GM12878 (cell line): ENCODE data around the gene DYNC1I1. TPM values are rescaled to one million over a fixed set of nuclear protein-coding genes. Genes with fewer than 3 reads are reported as not detected.

Experiments
- ATAC-seq: fragments of 200-7000 bp; cut with Tn5 transposase; 3 replicates; pipeline ENCODE4 v1.9.1; 2020; ENCODE audit warnings: mild to moderate bottlenecking, moderate library complexity
- BruUV-seq: library from RNA; stranded (reverse); fragments of 400-500 nt; replicated peaks from 2 replicates; lab custom pipeline; 2021; lab: Mats Ljungman, UMichigan
- CTCF ChIA-PET: fragments of 300-600 bp; sonication (Branson Sonifier 250); formaldehyde crosslinking; extraction: SDS; loops from one replicate; lab custom pipeline; 2021; ENCODE audit warnings: inconsistent platforms; lab: Yijun Ruan, JAX
- POLR2A ChIA-PET: fragments of 350-600 bp; formaldehyde crosslinking; extraction: SDS; loops from one replicate; lab custom pipeline; 2021; ENCODE audit warnings: inconsistent platforms; lab: Charles Lee
- RAD21 ChIA-PET: fragments of 300-600 bp; sonication (Branson Sonifier 250); formaldehyde crosslinking; loops from one replicate; lab custom pipeline; 2023; ENCODE audit warnings: antibody characterized with exemption; ENCODE audit not compliant: unreplicated experiment; lab: Charles Lee
- SMC1A ChIA-PET: fragments of 300-600 bp; sonication (Branson Sonifier 250); formaldehyde crosslinking; loops from one replicate; lab custom pipeline; 2023; ENCODE audit not compliant: unreplicated experiment, uncharacterized antibody; lab: Charles Lee
- DNase-seq: peaks from one replicate; pipeline ENCODE4 v3.0.0-alpha.2; 2011; ENCODE audit warnings: low read depth, low spot score
- FAIRE-seq: peaks from 3 replicates; lab custom pipeline; 2011; peaks lifted over from hg19 to GRCh38; lab: Jason Lieb, UNC
- H2AFZ ChIP-seq: 2 replicates; pipeline ENCODE4 v1.6.0; 2011; ENCODE audit warnings: low read depth, low read length, control low read depth; ENCODE audit not compliant: control insufficient read depth
- H3K27ac ChIP-seq: 2 replicates; pipeline ENCODE4 v1.5.1; 2011; ENCODE audit warnings: control low read depth; ENCODE audit not compliant: control insufficient read depth, insufficient read depth
- H3K27me3 ChIP-seq, 2 experiments: replicated peaks in 1 of 2; 2 replicates each; pipeline versions ENCODE4 v1.6.0 to v1.6.1; 2011; ENCODE audit warnings: low read length in 1 of 2; ENCODE audit not compliant: control insufficient read depth in 2 of 2, insufficient read depth in 2 of 2
- H3K36me3 ChIP-seq, 2 experiments: 2 replicates each; pipeline ENCODE4 v1.5.1; 2011; ENCODE audit warnings: low read length in 1 of 2; ENCODE audit not compliant: control insufficient read depth in 2 of 2, insufficient read depth in 2 of 2
- H3K4me1 ChIP-seq: 2 replicates; pipeline ENCODE4 v1.6.1; 2011; ENCODE audit warnings: mild to moderate bottlenecking, low read length, moderate library complexity, mixed read lengths; ENCODE audit not compliant: control insufficient read depth, insufficient read depth
- H3K4me2 ChIP-seq: 2 replicates; pipeline ENCODE4 v1.6.0; 2011; ENCODE audit warnings: control low read depth; ENCODE audit not compliant: control insufficient read depth, insufficient read depth
- H3K4me3 ChIP-seq: fragments of 200-600 bp; sonication (generic); 2 replicates; pipeline ENCODE4 v1.5.1; 2016
- H3K79me2 ChIP-seq: 2 replicates; pipeline ENCODE4 v1.6.0; 2011; ENCODE audit warnings: low read length; ENCODE audit not compliant: control insufficient read depth, insufficient read depth
- H3K9ac ChIP-seq: 2 replicates; pipeline ENCODE4 v1.8.0; 2011; ENCODE audit warnings: low read length, control low read depth, mixed read lengths; ENCODE audit not compliant: control insufficient read depth, insufficient read depth
- H3K9me3 ChIP-seq: replicated peaks from 3 replicates; pipeline ENCODE4 v1.5.1; 2011; ENCODE audit warnings: mild to moderate bottlenecking, low read length; ENCODE audit not compliant: control insufficient read depth, insufficient read depth
- H4K20me1 ChIP-seq: 2 replicates; pipeline ENCODE4 v1.6.0; 2011; ENCODE audit not compliant: control insufficient read depth, insufficient read depth
- CREB1 ChIP-seq: IDR thresholded peaks from 2 replicates; pipeline ENCODE4 v1.6.1; 2012; ENCODE audit warnings: low read depth, mild to moderate bottlenecking, inconsistent platforms
- CREM ChIP-seq: IDR thresholded peaks from 2 replicates; pipeline ENCODE4 v1.6.1; 2014; ENCODE audit warnings: antibody characterized with exemption, low read depth
- DPF2 ChIP-seq: fragments of 450-650 bp; IDR thresholded peaks from 2 replicates; pipeline ENCODE4 v1.6.1; 2017; ENCODE audit warnings: mild to moderate bottlenecking
- GATAD2B ChIP-seq: fragments of 450-650 bp; conservative IDR thresholded peaks from 2 replicates; pipeline ENCODE4 v1.6.1; 2017; ENCODE audit warnings: low read depth, mild to moderate bottlenecking, moderate library complexity
- HCFC1 ChIP-seq: fragments of 150-350 bp; IDR thresholded peaks from 2 replicates; pipeline ENCODE4 v1.6.1; 2014; ENCODE audit warnings: low read length
- HDAC6 ChIP-seq: fragments of 200-600 bp; sonication (generic); IDR thresholded peaks from one replicate; pipeline ENCODE4 v1.8.0; 2017; ENCODE audit warnings: antibody characterized with exemption; ENCODE audit not compliant: unreplicated experiment
- IKZF2 ChIP-seq, 2 experiments: fragments of 450-650 bp; IDR thresholded peaks; 2 replicates each; pipeline ENCODE4 v1.6.1; 2017; ENCODE audit warnings: mild to moderate bottlenecking in 2 of 2, moderate library complexity in 2 of 2
- JUNB ChIP-seq: IDR thresholded peaks from 2 replicates; pipeline ENCODE4 v1.6.1; 2016; ENCODE audit warnings: antibody characterized with exemption, mild to moderate bottlenecking
- KDM1A ChIP-seq: fragments of 200-600 bp; sonication (generic); IDR thresholded peaks from 2 replicates; pipeline ENCODE4 v1.6.1; 2016; ENCODE audit warnings: borderline replicate concordance
- MEF2A ChIP-seq: IDR thresholded peaks from 2 replicates; pipeline ENCODE4 v1.6.1; 2011; ENCODE audit warnings: low read depth, mild to moderate bottlenecking, low read length, moderate library complexity; ENCODE audit not compliant: insufficient read depth
- MEF2B ChIP-seq: fragments of 450-650 bp; IDR thresholded peaks from 2 replicates; pipeline ENCODE4 v1.6.1; 2018; ENCODE audit warnings: mild to moderate bottlenecking, moderate library complexity; ENCODE audit not compliant: partially characterized antibody, poor library complexity, severe bottlenecking
- NFIC ChIP-seq: IDR thresholded peaks from 2 replicates; pipeline ENCODE4 v1.6.1; 2012; ENCODE audit warnings: low read depth, mild to moderate bottlenecking, inconsistent platforms, low read length, moderate library complexity
- SP1 ChIP-seq: IDR thresholded peaks from one replicate; pipeline ENCODE4 v1.6.1; 2011; ENCODE audit warnings: low read depth, low read length
- TCF3 ChIP-seq: IDR thresholded peaks from 2 replicates; pipeline ENCODE4 v1.6.1; 2012; ENCODE audit warnings: low read depth, mild to moderate bottlenecking, low read length, borderline replicate concordance; ENCODE audit not compliant: insufficient read depth
- ZNF217 ChIP-seq: fragments of 450-650 bp; IDR thresholded peaks from 2 replicates; pipeline ENCODE4 v1.6.1; 2017; ENCODE audit warnings: antibody characterized with exemption, mild to moderate bottlenecking
- ZNF622 ChIP-seq: fragments of 450-650 bp; IDR thresholded peaks from 2 replicates; pipeline ENCODE4 v1.6.1; 2017; ENCODE audit warnings: mild to moderate bottlenecking, inconsistent platforms
- ZZZ3 ChIP-seq: IDR thresholded peaks from 2 replicates; pipeline ENCODE4 v1.6.1; 2011; ENCODE audit warnings: low read depth; ENCODE audit not compliant: control insufficient read depth, insufficient read length
- WGBS: methylation state at CpG from one replicate; pipeline ENCODE4 v1.1.6; 2016; ENCODE audit warnings: low lambda C conversion rate; ENCODE audit not compliant: insufficient replicate concordance, insufficient coverage; ENCODE audit errors: missing lambda C conversion rate; 5-methylcytosine and 5-hydroxymethylcytosine counted together
- in situ Hi-C: fragments of 300-500 bp; cut with MboI; formaldehyde crosslinking; loops from 9 replicates; pipeline ENCODE4 v1.14.3; 2018; ENCODE audit warnings: mixed read lengths
- intact Hi-C: fragments of 100-400 bp; cut with micrococcal nuclease; formaldehyde crosslinking; loops from one replicate; pipeline ENCODE4 v1.14.2; 2022; ENCODE audit not compliant: unreplicated experiment
- polyA plus RNA-seq, 11 experiments: library from polyadenylated mRNA; depleted of rRNA in 4 of 11; unstranded in 6 of 11; stranded (reverse) in 5 of 11; fragments of >200 nt; fragmentation: Nextera tagmentation in 4 of 11; fragmentation: Illumina TruSeq in 1 of 11; extraction: Ambion mirVana in 4 of 11; extraction: Trizol in 1 of 11; gene quantifications; 1 replicate in 1 of 11; 2 replicates in 10 of 11; pipeline versions ENCODE4 v1.2.1 to v1.2.3, GENCODE V29; 2011 to 2016; ENCODE audit warnings: inconsistent platforms in 2 of 11, missing spikeins in 2 of 11, low read depth in 1 of 11
- total RNA-seq, 4 experiments: library from RNA; depleted of rRNA in 3 of 4; stranded (reverse); fragments of >200 nt in 3 of 4; fragmentation: Illumina TruSeq in 1 of 4; extraction: Trizol in 1 of 4; gene quantifications; 2 replicates each; pipeline versions ENCODE4 v1.2.1 to v1.2.3, GENCODE V29; 2013 to 2021
- TF ChIP-seq, protein P1 (sequence below): fragments of 450-650 bp; IDR thresholded peaks from 2 replicates; pipeline ENCODE4 v1.6.1; 2016; ENCODE audit warnings: mild to moderate bottlenecking, moderate library complexity, borderline replicate concordance
- TF ChIP-seq, protein P2 (sequence below): IDR thresholded peaks from 2 replicates; pipeline ENCODE4 v1.6.1; 2011; ENCODE audit warnings: mild to moderate bottlenecking, low read depth, low read length, moderate library complexity; ENCODE audit not compliant: insufficient replicate concordance

DYNC1I1 gene
- total and polyA plus RNA-seq, 10 of the 15 experiments (the other 5 are each of a cell fraction or from before 2014, with no cell fraction given), result 0.05 to 0.91 (median 0.14) TPM; not detected in 3

DNA sequence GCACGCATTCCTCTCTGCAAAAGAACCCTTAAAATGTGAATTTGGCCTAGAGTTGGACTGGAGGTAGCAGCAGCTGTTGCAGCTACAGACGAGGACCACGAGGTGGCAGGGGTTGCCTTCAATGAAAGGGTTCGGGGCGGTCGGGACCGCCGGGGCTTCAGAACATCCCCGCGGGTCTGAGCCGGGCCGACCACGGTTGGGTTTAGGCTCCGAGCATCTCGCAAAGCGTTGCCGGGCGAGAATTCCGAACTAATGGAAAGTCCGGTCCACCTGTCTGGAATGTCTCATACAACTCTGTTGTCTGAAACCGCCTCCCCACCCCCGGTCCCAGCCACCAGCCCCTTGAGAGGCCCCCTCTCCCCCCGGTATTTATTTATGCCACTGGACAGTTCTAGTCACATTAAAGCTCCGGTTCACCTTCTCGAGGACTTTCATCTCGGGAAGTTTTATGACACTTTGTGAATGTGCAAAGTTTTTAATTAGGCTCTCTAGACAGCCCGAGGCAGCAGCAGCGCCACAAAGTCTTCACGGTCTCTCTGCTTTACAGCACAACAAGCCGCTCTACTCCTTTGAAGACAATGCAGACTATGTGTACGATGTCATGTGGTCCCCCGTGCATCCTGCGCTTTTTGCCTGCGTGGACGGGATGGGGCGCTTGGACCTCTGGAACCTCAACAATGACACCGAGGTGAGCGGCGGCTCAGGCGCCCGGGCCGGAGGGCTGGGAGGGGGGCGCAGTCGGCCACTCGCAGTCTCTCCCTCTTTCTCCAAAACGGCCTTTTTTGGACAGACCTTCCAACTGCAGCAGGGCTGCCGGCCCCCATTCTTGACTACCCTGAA is 303.4 kb downstream of the DYNC1I1 start (continued):
- TF ChIP-seq, protein P1, sequence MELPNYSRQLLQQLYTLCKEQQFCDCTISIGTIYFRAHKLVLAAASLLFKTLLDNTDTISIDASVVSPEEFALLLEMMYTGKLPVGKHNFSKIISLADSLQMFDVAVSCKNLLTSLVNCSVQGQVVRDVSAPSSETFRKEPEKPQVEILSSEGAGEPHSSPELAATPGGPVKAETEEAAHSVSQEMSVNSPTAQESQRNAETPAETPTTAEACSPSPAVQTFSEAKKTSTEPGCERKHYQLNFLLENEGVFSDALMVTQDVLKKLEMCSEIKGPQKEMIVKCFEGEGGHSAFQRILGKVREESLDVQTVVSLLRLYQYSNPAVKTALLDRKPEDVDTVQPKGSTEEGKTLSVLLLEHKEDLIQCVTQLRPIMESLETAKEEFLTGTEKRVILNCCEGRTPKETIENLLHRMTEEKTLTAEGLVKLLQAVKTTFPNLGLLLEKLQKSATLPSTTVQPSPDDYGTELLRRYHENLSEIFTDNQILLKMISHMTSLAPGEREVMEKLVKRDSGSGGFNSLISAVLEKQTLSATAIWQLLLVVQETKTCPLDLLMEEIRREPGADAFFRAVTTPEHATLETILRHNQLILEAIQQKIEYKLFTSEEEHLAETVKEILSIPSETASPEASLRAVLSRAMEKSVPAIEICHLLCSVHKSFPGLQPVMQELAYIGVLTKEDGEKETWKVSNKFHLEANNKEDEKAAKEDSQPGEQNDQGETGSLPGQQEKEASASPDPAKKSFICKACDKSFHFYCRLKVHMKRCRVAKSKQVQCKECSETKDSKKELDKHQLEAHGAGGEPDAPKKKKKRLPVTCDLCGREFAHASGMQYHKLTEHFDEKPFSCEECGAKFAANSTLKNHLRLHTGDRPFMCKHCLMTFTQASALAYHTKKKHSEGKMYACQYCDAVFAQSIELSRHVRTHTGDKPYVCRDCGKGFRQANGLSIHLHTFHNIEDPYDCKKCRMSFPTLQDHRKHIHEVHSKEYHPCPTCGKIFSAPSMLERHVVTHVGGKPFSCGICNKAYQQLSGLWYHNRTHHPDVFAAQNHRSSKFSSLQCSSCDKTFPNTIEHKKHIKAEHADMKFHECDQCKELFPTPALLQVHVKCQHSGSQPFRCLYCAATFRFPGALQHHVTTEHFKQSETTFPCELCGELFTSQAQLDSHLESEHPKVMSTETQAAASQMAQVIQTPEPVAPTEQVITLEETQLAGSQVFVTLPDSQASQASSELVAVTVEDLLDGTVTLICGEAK, result no peak
- TF ChIP-seq KDM1A, result no peak

DNA sequence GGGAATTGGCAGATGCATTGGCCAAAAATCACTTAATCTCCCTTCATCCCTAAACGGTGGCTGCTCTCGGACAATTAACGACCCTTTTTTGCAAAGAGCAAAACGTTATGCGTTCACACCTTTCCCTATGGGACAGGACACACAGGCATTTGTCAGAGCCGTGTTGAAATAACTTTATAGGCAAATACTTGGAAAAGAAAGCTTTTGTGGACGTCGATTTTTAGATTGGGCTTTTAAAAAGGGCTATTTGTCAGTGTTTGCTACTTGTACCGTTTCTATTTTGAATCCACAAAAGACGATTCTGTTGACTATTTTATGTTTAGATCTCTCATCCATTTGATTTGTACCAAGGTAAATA is 304.0 kb downstream of the DYNC1I1 start:
- Histone ChIP-seq H3K4me1 (no peaks in the 10 kb centered on the region), H3K4me3 (no peak overlapping the region), H3K27me3 (peaks cover 3 to 11% of the 10 kb centered on the region in 2 experiments; a peak in 3 of 4 replicates), H3K79me2 (no peaks in the 10 kb centered on the region), H3K9me3 (no peaks in the 10 kb centered on the region), H2AFZ (no peak overlapping the region), H3K36me3 (no peaks in the 10 kb centered on the region), H4K20me1 (no peaks in the 10 kb centered on the region), H3K4me2 (peak overlapping the region; percentile 53; the same call in 1 of the 2 replicates), H3K9ac (no peak overlapping the region), H3K27ac (no peak overlapping the region)
- ChIA-PET CTCF (interaction anchor here (0.6 to 5.1 kb wide), 6 partner anchors 13 to 988 kb away, joined by 3 to 31 read pairs (median 3); no protein-coding TSS in a partner anchor), RAD21 (interaction anchor here (0.6 to 1.7 kb wide), 5 partner anchors 15 to 953 kb away, joined by 3 to 10 read pairs (median 3); no protein-coding TSS in a partner anchor), SMC1A (interaction anchor here (0.8 to 1.7 kb wide), 4 partner anchors 9 to 954 kb away, joined by 3 to 7 read pairs (median 4); no protein-coding TSS in a partner anchor), POLR2A (no interaction called here)
- ATAC-seq (no peak), DNase-seq (no peak), FAIRE-seq (no peak)
- intact Hi-C loops (loop anchor here (5.0 kb wide), 1 partner anchor 159 kb away; no protein-coding TSS in a partner anchor), in situ Hi-C loops (no loop called here)
- BruUV-seq, result no TSS peak
- WGBS, result 20% methylated on average over 10 of the region's 10 CpGs
- no peak for TF ChIP-seq CREB1
- TF ChIP-seq HDAC6, result no peak
- TF ChIP-seq ZNF622, result no peak
- no peak for TF ChIP-seq HCFC1
- no peak for TF ChIP-seq GATAD2B
- TF ChIP-seq SP1, result no peak
- TF ChIP-seq TCF3, result no peak
- TF ChIP-seq JUNB, result no peak
- TF ChIP-seq DPF2, result no peak
- no peak for TF ChIP-seq MEF2A
- TF ChIP-seq MEF2B, result no peak
- TF ChIP-seq ZZZ3, result no peak
- TF ChIP-seq CREM, result no peak
- no peak for TF ChIP-seq IKZF2 (IDR thresholded peaks at IDR 0.05)
- TF ChIP-seq ZNF217, result no peak
- TF ChIP-seq, protein P2, sequence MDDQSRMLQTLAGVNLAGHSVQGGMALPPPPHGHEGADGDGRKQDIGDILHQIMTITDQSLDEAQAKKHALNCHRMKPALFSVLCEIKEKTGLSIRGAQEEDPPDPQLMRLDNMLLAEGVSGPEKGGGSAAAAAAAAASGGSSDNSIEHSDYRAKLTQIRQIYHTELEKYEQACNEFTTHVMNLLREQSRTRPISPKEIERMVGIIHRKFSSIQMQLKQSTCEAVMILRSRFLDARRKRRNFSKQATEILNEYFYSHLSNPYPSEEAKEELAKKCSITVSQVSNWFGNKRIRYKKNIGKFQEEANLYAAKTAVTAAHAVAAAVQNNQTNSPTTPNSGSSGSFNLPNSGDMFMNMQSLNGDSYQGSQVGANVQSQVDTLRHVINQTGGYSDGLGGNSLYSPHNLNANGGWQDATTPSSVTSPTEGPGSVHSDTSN, result no peak
- TF ChIP-seq NFIC, result no peak
